ENCODE measurements around the gene CLN5.
"Not testable (repeated sequence)": the region's sequence is repeated elsewhere in the genome, so short reads cannot be mapped to it uniquely, and the experiment has no call there.

The CLN5 gene

DNA sequence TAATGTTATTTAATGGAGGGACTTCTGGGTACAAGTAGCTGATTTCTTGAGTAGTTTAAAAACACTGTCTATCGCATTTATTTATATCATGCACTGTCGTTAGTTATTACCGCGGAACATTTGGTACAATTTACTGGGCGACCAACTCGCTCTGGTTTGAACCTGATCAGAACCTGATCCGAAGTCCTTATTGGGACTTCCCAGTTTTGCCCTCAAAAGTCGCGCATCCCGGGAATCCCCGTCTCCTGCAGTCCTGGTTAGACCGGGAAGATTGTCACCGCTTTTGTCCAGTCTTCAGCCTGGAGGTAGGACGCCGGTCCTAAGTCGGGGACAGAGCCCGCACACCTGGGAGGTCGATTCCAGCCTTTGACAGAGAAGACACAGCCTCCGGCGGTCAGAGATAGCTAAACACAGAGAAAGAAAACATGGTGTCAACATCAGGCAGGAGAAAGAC lies 694 bp downstream of the CLN5 start:
- H3K4me1 Mint-ChIP-seq = peaks cover 20% of the 10 kb centered on the region
- H3K4me3 Mint-ChIP-seq = peak overlapping the region; percentile 96
- H3K9me3 Mint-ChIP-seq = no peaks in the 10 kb centered on the region
- no peaks in the 10 kb centered on the region for H3K27me3 Mint-ChIP-seq
- peaks cover 8% of the 10 kb centered on the region for H3K36me3 Mint-ChIP-seq
- ATAC-seq (ENCODE audit: low read depth) = no peak
- peak; percentile 23 to 24 for DNase-seq (ENCODE audit: low spot score in 2 of 2)
- H3K27ac Mint-ChIP-seq = peak overlapping the region; percentile 98

DNA sequence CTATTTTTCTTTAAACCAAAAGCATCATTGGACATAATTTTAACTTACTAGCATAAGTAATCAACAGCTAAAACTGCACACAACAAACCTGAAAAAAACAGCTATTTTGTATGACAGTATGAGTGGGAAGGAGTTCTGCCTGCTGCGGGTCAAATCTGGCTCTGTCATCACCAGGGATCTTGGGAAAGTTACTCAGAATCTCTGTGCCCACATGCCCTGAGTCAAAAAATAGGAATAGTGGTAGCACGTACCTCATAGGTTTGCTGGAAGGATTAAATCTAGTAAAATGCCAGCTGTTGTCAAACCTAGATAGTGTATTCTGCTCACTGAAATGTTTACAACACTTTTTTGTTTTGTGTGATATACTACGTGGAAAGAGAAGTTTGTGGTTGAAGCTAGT lies 1.1 kb downstream of the CLN5 start:
- H3K4me1 Mint-ChIP-seq = peaks cover 20% of the 10 kb centered on the region
- ATAC-seq (ENCODE audit: low read depth) (no peak), DNase-seq (ENCODE audit: low spot score in 2 of 2) (no peak)
- no peaks in the 10 kb centered on the region for H3K27me3 Mint-ChIP-seq
- H3K4me3 Mint-ChIP-seq = peak overlapping the region; percentile 96
- H3K36me3 Mint-ChIP-seq = peaks cover 10% of the 10 kb centered on the region
- H3K9me3 Mint-ChIP-seq = no peaks in the 10 kb centered on the region
- H3K27ac Mint-ChIP-seq = peak overlapping the region; percentile 98

DNA sequence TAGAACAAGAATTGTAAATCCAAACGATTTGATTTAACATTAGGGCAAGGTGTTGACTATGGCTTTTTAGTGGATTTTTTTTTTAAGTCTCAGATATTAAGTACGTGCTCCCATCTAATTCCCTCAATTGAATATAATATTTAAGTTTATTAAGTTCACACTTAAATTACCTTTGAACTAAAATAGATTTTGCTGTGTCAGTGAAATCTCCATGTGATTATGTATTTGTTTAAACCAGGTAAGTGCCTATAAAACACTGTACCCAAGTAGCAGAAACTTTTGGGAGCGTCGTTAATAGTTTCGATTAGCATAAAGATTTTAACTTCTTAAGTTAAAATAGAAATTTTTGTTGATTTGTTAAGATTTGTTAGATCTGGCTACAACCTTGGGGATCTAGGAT lies 1.6 kb downstream of the CLN5 start:
- H3K9me3 Mint-ChIP-seq = no peaks in the 10 kb centered on the region
- peaks cover 23% of the 10 kb centered on the region for H3K4me1 Mint-ChIP-seq
- peaks cover 11% of the 10 kb centered on the region for H3K36me3 Mint-ChIP-seq
- H3K4me3 Mint-ChIP-seq = peak overlapping the region; percentile 96
- DNase-seq (ENCODE audit: low spot score in 2 of 2) (no peak), ATAC-seq (ENCODE audit: low read depth) (no peak)
- H3K27ac Mint-ChIP-seq = peak overlapping the region; percentile 98
- H3K27me3 Mint-ChIP-seq = no peaks in the 10 kb centered on the region

DNA sequence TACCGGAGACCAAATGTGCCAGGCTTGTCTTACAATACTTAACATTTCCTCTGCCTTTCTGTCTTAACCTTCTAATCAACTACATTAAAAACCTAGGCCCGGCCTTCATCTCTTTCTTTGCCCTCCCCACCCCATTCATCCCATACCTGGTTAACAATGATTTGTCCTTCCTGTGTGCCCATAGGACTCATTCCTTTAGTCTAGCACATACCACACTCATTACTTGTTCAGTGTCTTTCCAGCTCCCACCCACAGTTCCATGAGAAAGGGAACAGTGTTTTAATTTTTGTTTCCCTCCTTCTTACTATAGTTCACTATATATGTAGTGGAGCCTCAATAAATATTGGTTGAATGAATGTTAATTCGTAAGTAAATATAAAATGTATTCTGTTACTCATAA lies 2.4 kb downstream of the CLN5 start:
- Mint-ChIP-seq H3K4me3 (peak overlapping the region; percentile 1), H3K9me3 (no peaks in the 10 kb centered on the region), H3K4me1 (peaks cover 28% of the 10 kb centered on the region), H3K27me3 (no peaks in the 10 kb centered on the region), H3K27ac (peak overlapping the region; percentile 98), H3K36me3 (peaks cover 17% of the 10 kb centered on the region)
- ATAC-seq (ENCODE audit: low read depth) (no peak), DNase-seq (ENCODE audit: low spot score in 2 of 2) (no peak)

DNA sequence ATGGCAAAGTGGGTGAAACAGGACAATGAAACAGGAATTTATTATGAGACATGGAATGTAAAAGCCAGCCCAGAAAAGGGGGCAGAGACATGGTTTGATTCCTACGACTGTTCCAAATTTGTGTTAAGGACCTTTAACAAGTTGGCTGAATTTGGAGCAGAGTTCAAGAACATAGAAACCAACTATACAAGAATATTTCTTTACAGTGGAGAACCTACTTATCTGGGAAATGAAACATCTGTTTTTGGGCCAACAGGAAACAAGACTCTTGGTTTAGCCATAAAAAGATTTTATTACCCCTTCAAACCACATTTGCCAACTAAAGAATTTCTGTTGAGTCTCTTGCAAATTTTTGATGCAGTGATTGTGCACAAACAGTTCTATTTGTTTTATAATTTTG lies 8.6 kb downstream of the CLN5 start:
- no peak overlapping the region for H3K27ac Mint-ChIP-seq
- no peak for ATAC-seq (ENCODE audit: low read depth)
- no peak for DNase-seq (ENCODE audit: low spot score in 2 of 2)
- peaks cover 25% of the 10 kb centered on the region for H3K4me1 Mint-ChIP-seq
- no peaks in the 10 kb centered on the region for H3K27me3 Mint-ChIP-seq
- peaks cover 20% of the 10 kb centered on the region for H3K36me3 Mint-ChIP-seq
- H3K4me3 Mint-ChIP-seq = no peak overlapping the region
- no peaks in the 10 kb centered on the region for H3K9me3 Mint-ChIP-seq

DNA sequence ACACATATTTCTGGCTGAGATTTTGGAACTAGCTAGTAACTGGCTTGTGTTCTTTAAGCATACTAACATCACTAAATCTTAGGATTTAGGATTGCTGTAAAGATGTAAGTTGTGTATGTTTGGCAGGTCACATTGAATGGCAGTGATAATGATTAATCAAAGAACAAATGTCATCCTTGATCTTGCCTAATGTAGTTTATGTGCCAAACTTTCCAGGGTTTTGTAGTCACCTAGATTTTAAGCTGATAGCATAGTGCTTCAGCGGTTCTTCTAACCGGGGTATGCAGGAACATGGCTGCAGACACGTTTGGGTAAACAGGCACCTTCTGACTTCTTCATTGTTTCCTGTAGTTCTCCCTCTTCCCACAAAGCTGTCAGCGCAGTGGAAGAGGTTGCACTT lies 9.7 kb downstream of the CLN5 start:
- Mint-ChIP-seq H3K27ac (peak overlapping the region; percentile 62), H3K36me3 (peaks cover 15% of the 10 kb centered on the region), H3K4me1 (peaks cover 23% of the 10 kb centered on the region), H3K27me3 (no peaks in the 10 kb centered on the region), H3K4me3 (no peak overlapping the region), H3K9me3 (no peaks in the 10 kb centered on the region)
- no peak for ATAC-seq (ENCODE audit: low read depth)
- no peak for DNase-seq (ENCODE audit: low spot score in 2 of 2)

DNA sequence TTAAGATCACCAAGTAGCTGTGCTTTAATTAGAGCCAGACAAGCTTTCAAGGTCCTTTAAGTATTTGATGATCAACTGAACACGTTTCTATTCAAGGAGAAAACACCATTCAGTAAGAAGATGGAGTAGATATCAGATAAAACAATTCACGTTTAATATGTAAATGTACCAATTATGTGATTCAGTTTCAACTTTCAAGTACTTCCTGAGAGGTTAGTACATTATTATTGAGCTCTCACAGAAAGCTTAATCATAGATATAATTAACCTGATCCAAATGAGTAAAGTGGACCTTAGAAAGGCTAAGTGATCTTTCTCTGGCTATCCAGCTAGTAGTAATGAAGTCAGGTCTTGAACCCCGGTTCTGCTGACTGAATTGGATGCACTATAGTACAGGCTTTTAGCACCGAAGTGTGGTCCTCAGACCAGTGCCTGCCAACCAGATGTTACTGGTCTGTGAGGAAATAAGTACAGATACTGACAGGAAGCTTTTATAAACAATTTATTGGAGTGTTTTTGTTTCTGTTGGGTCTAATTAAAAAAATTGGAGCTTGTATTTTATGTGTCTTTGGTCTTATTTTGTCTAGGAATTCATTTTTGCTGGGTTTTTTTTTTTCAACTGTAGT lies 10.2 kb downstream of the CLN5 start:
- peaks cover 24% of the 10 kb centered on the region for H3K4me1 Mint-ChIP-seq
- H3K4me3 Mint-ChIP-seq = no peak overlapping the region
- H3K27me3 Mint-ChIP-seq = no peaks in the 10 kb centered on the region
- DNase-seq (ENCODE audit: low spot score in 2 of 2) (no peak), ATAC-seq (ENCODE audit: low read depth) (no peak)
- no peaks in the 10 kb centered on the region for H3K9me3 Mint-ChIP-seq
- H3K27ac Mint-ChIP-seq = peak overlapping the region; percentile 67
- peaks cover 14% of the 10 kb centered on the region for H3K36me3 Mint-ChIP-seq

DNA sequence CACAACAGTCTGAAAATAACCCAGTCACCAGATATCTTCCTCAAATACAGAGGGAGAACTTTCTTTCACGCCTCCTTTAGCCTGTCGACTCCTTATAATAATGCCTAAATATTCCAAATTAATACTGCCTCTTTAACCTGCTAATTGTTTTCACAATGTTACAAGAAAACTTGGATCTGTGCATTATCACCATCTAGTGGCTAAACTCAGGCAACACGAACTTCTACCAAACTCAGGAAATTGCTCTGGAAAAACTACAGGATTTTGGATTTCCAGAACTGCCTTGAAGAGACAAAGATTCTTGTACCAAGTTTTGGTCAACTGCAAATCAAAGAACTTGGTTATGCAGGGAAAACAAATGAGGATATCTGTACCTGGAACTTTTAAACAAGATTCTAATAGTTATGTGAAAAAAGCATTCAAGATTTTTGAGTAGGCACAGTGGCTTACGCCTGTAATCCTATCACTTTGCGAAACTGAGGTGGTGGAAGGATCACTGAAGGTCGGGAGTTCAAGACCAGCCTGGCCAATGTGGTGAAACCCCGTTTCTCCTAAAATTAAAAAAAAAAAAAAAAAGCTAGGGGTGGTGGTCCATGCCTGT lies 10.8 kb downstream of the CLN5 start:
- H3K27me3 Mint-ChIP-seq = no peaks in the 10 kb centered on the region
- DNase-seq (ENCODE audit: low spot score in 2 of 2) = no peak

DNA sequence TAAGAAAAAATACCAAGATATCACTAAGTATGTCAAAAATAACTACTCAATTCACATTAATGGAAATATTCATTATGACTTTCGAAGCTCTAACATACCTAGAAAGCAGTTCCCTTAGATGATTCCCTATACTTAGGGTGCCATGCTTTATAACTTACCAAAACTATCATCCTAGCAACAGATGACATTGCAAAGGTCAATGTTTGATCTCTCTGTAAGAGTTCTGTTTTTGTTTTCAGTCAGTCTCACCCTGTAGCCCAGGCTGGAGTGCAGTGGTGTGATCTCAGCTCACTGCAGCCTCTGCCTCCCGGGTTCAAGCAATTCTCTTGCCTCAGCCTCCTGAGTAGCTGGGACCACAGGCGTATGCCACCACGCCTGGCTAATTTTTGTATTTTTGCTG lies 16.5 kb downstream of the CLN5 start:
- peaks cover 28% of the 10 kb centered on the region for H3K36me3 Mint-ChIP-seq
- peak overlapping the region; percentile 8 for H3K27ac Mint-ChIP-seq
- H3K9me3 Mint-ChIP-seq; H3K27me3 Mint-ChIP-seq; ATAC-seq (ENCODE audit: low read depth); DNase-seq (ENCODE audit: low spot score in 2 of 2); H3K4me3 Mint-ChIP-seq; H3K4me1 Mint-ChIP-seq: not testable (repeated sequence)

More for the DNA sequence above, 10.8 kb downstream of the CLN5 start:
- H3K27ac Mint-ChIP-seq = peak overlapping the region; percentile 67
- H3K4me1 Mint-ChIP-seq = peaks cover 26% of the 10 kb centered on the region
- H3K4me3 Mint-ChIP-seq = no peak overlapping the region
- H3K9me3 Mint-ChIP-seq = no peaks in the 10 kb centered on the region
- no peak for ATAC-seq (ENCODE audit: low read depth)
- peaks cover 19% of the 10 kb centered on the region for H3K36me3 Mint-ChIP-seq

DNA sequence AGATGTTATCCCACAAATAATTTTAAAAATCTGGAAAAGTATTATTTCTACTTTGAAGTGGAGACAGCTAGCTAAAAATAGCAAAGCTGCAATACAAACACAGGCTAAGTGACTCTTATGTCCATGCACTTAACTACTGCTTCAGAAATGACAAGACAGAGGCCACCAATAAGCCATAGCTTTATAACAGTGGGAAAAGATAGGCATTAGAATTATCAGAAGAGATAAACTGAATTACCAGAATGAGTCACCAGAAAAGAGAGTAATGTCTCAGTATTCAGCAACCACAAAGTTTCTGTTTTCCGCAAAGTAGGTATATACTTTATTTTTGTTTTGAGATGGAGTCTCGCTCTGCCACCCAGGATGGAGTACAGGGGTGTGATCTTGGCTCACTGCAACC lies 17.1 kb downstream of the CLN5 start:
- peaks cover 33% of the 10 kb centered on the region for H3K36me3 Mint-ChIP-seq
- ATAC-seq (ENCODE audit: low read depth) = no peak
- H3K27ac Mint-ChIP-seq = peak overlapping the region; percentile 8
- no peak overlapping the region for H3K4me3 Mint-ChIP-seq
- no peak for DNase-seq (ENCODE audit: low spot score in 2 of 2)
- no peaks in the 10 kb centered on the region for H3K9me3 Mint-ChIP-seq
- H3K27me3 Mint-ChIP-seq = no peaks in the 10 kb centered on the region
- peaks cover 5% of the 10 kb centered on the region for H3K4me1 Mint-ChIP-seq

DNA sequence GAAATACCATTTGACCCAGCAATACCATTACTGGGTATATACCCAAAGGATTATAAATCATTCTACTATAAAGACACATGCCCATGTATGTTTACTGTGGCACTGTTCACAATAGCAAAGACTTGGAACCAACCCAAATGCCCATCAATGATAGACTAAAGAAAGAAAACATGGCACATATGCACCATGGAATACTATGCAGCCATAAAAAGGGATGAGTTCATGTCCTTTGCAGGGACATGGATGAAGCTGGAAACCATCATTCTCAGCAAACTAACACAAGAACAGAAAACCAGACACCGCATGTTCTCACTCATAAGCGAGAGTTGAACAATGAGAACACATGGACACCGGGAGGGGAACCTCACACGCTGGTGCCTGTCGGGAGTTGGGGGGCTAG lies 17.8 kb downstream of the CLN5 start:
- H3K27me3 Mint-ChIP-seq; H3K9me3 Mint-ChIP-seq; H3K4me3 Mint-ChIP-seq; H3K4me1 Mint-ChIP-seq; DNase-seq (ENCODE audit: low spot score in 2 of 2); H3K27ac Mint-ChIP-seq; ATAC-seq (ENCODE audit: low read depth): not testable (repeated sequence)
- peaks cover 39% of the 10 kb centered on the region for H3K36me3 Mint-ChIP-seq

DNA sequence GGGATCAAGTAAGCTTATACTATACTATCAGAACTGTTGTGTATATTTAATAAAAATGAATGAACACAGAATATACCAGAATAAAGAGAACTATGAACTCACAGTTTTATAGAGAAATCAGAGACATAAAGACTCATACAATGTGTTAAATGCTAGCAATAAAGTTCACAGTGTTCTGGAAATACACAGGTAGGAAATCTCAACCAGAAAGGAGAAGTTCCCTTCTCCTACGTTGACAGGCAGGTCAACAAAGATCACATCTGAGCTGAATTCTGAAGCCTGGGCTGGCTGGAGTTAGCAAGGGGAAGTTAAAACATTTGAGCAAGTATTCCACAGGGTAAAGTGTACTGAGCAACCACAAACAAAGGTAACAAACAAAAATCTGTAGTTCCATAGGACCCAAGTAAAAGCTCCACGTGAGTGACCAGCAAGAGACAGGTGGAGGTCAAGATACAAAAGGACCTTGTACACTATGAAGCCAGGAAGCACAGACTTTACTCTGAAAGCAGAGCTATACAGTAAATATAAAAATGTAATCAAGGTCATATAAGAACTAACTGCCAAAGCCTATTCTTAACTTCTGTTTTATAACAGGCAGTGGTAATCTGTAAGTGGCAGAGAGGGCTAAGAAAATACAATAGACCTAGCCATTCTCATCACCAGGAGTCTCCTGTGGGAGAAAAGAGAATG lies 22.1 kb downstream of the CLN5 start:
- DNase-seq (ENCODE audit: low spot score in 2 of 2) = no peak
- H3K4me3 Mint-ChIP-seq = no peak overlapping the region
- H3K36me3 Mint-ChIP-seq = peaks cover 44% of the 10 kb centered on the region
- H3K27me3 Mint-ChIP-seq = no peaks in the 10 kb centered on the region
- H3K27ac Mint-ChIP-seq = peak overlapping the region; percentile 81
- H3K9me3 Mint-ChIP-seq = no peaks in the 10 kb centered on the region
- H3K4me1 Mint-ChIP-seq = peaks cover 9% of the 10 kb centered on the region
- no peak for ATAC-seq (ENCODE audit: low read depth)

DNA sequence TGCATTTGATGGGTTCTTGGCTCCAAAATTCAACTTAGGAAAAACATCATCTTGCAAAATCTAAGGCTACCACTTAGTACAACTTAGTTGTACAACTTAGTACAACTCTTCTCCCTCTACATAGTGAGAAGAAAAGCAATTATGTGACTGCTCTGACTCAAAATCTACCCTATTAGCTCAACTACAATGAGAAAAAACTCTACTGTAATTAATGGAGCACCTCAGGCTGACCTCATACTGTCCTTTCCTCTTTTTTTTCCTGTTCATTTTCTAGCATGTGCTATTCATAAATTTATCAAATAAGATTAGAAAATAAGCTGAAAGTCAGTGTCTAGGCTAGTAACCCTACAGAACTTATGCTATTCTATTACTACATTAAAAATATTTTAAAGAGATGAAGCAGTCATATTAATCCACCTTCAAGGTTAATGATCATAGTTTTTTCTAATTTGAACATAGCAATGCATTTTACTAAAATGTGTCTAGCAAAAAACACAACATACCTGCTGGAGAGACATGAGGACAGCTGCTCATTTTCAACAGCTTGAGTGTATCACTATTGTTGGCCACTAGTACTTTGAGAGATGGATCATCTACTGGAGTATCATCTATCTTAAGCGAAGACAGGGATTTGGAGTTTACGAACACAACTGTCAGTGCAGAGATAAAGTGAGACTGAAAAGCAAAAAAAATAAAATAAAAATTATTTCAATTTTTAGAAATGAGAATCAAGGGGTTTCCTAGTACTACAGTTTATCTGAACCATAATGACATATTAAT lies 23.2 kb downstream of the CLN5 start:
- DNase-seq (ENCODE audit: low spot score in 2 of 2) (no peak), ATAC-seq (ENCODE audit: low read depth) (no peak)
- no peak overlapping the region for H3K4me3 Mint-ChIP-seq
- H3K4me1 Mint-ChIP-seq = peaks cover 13% of the 10 kb centered on the region
- no peaks in the 10 kb centered on the region for H3K27me3 Mint-ChIP-seq
- H3K27ac Mint-ChIP-seq = peak overlapping the region; percentile 81
- H3K36me3 Mint-ChIP-seq = peaks cover 38% of the 10 kb centered on the region
- H3K9me3 Mint-ChIP-seq = no peaks in the 10 kb centered on the region

DNA sequence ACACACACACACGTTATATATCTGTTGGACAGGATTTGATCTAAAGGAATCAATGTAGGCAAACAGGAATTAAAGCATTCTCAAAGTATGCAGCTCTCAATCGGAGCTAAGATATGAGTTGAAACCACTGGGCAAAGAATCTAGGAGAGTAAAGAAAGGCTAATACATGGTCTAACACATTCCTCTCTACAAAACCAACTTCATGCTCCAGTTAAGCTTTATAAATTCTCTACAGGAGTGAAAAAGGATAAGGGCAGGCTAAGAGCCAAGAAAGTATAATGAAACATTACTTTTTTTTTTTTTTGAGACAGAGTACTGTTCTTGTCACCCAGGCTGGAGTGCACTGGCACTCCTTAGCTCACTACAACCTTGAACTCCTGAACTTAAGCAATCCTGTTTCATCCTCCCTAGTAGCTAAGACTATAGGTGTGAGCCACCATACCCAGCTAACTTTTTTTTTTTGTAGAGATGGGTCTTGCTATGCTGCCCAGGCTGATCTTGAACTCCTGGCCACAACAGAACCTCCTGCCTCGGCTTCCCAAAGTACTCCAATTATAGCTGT lies 24.5 kb downstream of the CLN5 start:
- Mint-ChIP-seq H3K36me3 (peaks cover 34% of the 10 kb centered on the region), H3K27ac (peak overlapping the region; percentile 76), H3K4me3 (no peak overlapping the region), H3K9me3 (no peaks in the 10 kb centered on the region), H3K4me1 (peaks cover 13% of the 10 kb centered on the region), H3K27me3 (no peaks in the 10 kb centered on the region)
- DNase-seq (ENCODE audit: low spot score in 2 of 2) (no peak), ATAC-seq (ENCODE audit: low read depth) (no peak)

Measured in memory B cell (primary cell).